C4-2B (cell line): Measurements from ENCODE around the gene CCND3.

Experiments used
- ZFX ChIP-seq: fragments of 450-650 bp; IDR thresholded peaks from 2 replicates; pipeline ENCODE4 v1.6.1; 2017
- TF ChIP-seq, protein P1 (sequence below): fragments of 450-650 bp; conservative IDR thresholded peaks from 2 replicates; pipeline ENCODE4 v1.5.1; 2017; ENCODE audit warnings: mild to moderate bottlenecking

GRCh38 chr6:41920921-41921711 is 20.5 kb downstream of the CCND3 start, which contains the start of the genes BYSL and MED20:
- TF ChIP-seq, protein P1, sequence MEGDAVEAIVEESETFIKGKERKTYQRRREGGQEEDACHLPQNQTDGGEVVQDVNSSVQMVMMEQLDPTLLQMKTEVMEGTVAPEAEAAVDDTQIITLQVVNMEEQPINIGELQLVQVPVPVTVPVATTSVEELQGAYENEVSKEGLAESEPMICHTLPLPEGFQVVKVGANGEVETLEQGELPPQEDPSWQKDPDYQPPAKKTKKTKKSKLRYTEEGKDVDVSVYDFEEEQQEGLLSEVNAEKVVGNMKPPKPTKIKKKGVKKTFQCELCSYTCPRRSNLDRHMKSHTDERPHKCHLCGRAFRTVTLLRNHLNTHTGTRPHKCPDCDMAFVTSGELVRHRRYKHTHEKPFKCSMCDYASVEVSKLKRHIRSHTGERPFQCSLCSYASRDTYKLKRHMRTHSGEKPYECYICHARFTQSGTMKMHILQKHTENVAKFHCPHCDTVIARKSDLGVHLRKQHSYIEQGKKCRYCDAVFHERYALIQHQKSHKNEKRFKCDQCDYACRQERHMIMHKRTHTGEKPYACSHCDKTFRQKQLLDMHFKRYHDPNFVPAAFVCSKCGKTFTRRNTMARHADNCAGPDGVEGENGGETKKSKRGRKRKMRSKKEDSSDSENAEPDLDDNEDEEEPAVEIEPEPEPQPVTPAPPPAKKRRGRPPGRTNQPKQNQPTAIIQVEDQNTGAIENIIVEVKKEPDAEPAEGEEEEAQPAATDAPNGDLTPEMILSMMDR: peak; percentile 99
- peak; percentile 66; the same call in 1 of the 2 replicates for TF ChIP-seq ZFX
